Measurements from ENCODE around the gene ATAD1.

- no peak for TF ChIP-seq EZH2 (IDR thresholded peaks at IDR 0.05; ENCODE audit: borderline replicate concordance, low read depth, low read length, severe bottlenecking)
- TF ChIP-seq CTCF (IDR thresholded peaks at IDR 0.05; ENCODE audit: borderline replicate concordance, extremely low read depth, low read length, poor library complexity, severe bottlenecking): no peak
Measured at GRCh38 chr10:87724789-87725188, 93.2 kb downstream of the ATAD1 start.
